Measurements from ENCODE around the gene WDR4. TPM values are rescaled to one million over a fixed set of nuclear protein-coding genes. Genes with fewer than 3 reads are reported as not detected.
"Not testable (repeated sequence)": the region's sequence is repeated elsewhere in the genome, so short reads cannot be mapped to it uniquely, and the experiment has no call there.

WDR4 gene
- total RNA-seq, 1 donor from 2014 or later: 18.6 TPM

- DNase-seq (ENCODE audit: low spot score): peak; percentile 72
Measured at GRCh38 chr21:42840411-42841155, 38.8 kb downstream of the WDR4 start.

- peak; percentile 74 for DNase-seq (ENCODE audit: low spot score)
Measured at GRCh38 chr21:42839271-42840231, 39.8 kb downstream of the WDR4 start.

GRCh38 chr21:42838212-42838690 lies 41.1 kb downstream of the WDR4 start:
- not testable (repeated sequence) for DNase-seq (ENCODE audit: low spot score)

- DNase-seq (ENCODE audit: low spot score): peak; percentile 77
Measured at GRCh38 chr21:42837421-42838211, 41.7 kb downstream of the WDR4 start.

DNA sequence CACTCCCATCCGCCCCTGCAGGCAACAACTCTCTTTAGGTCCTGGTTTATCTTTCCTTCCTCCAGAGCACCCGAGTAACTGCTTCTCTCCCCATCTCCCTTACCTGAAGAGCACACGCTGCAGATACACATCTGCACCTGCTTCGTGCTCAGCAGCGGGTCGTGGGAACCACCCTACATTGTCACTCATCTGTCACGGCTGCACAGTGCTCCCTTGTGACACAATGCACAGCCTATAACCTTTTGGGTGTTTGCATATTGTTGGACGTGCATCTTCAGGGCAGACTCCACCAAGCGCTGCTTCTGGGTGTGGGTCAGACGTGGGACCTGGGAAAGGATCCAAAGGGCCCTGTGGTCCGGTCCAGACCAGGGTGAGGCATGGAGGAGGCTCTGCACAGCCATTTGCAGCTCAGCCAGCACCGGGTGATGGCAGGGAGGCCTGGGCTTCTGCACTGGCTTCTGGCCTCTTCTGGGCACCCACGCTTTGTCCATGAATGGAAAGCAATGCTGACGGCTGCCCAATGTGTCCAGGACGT lies 42.5 kb downstream of the WDR4 start:
- DNase-seq (ENCODE audit: low spot score): peak; percentile 69

- DNase-seq (ENCODE audit: low spot score): peak; percentile 60
Measured at GRCh38 chr21:42836402-42836666, 43.0 kb downstream of the WDR4 start.

DNA sequence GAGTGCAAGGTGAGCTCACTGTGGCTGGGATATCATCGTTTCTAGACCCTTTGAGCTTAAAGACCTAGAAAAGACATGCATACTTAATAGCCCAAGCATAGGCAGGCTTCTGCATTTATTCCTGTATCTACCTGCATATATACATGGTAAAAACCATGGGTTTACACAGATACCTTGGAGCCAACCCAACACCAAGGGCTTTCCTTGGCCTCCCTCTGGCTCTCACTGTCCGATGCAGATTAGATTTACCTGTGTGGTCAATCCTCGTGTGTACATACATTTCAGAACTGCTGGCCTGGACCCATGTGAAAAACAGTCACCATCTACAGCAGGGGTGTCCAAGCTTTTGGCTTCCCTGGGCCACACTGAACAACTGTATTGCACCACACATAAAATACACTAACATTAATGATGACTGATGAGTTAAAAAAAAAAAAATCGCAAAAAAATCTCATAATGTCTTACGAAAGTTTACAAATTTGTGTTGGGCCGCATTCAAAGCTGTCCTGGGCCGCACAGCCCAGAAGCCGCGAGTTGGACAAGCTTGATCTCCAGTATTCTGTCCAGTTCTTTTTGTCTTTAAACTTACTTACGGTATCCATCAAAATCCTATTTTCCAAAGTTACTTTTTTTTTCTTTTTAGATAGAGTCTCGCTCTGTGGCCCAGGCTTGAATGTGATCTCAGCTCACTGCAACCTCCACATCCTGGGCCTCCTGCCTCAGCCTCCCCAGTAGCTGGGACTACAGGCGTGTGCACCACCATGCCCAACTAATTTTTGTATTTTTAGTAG lies 43.5 kb downstream of the WDR4 start:
- peak; percentile 6 for DNase-seq (ENCODE audit: low spot score)

GRCh38 chr21:42835211-42835610 lies 44.1 kb downstream of the WDR4 start:
- no peak for DNase-seq (ENCODE audit: low spot score)

GRCh38 chr21:42834726-42835191 lies 44.6 kb downstream of the WDR4 start:
- peak; percentile 76 for DNase-seq (ENCODE audit: low spot score)

GRCh38 chr21:42833859-42834725 lies 45.2 kb downstream of the WDR4 start:
- peak; percentile 69 for DNase-seq (ENCODE audit: low spot score)

DNA sequence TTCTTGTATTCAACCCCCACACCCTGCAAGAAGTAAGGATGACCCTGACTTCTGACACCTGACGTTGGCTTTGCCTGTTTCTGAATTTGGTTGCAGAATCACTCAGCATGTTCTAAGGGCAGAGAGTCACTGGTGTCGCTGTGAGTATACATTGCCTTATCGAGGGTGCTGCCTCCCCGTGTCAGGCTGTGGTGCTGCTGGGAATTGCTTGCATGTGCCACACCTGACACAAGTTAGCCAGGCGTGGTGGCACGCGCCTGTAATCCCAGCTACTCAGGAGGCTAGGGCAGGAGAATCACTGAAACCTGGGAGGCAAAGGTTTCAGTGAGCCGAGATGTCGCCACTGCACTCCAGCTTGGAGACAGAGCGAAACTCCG lies 45.9 kb downstream of the WDR4 start:
- peak; percentile 49 for DNase-seq (ENCODE audit: low spot score)

- DNase-seq (ENCODE audit: low spot score): peak; percentile 67
Measured at GRCh38 chr21:42832321-42832630, 47.1 kb downstream of the WDR4 start.

- peak; percentile 85 for DNase-seq (ENCODE audit: low spot score)
Measured at GRCh38 chr21:42830456-42831455, 48.6 kb downstream of the WDR4 start.

DNA sequence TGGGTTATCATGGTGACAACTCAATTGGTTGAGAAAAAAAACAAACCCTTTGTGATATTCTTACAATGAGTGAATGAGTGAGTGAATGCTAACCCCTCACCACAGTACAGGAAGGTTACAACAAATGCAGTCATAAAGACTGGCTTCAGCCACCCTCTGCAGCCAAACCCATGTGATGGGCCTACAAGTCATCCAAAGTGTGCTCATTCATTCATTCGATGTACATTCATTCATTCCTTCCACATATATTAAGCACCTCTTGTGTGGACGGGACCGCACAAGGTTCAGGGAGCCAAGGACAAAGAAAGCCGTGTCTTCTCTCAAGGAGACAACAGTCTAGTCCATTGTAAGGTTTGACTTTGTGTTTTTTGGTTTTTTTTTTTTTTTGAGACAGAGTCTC lies 49.4 kb downstream of the WDR4 start:
- peak; percentile 35 for DNase-seq (ENCODE audit: low spot score)

DNA sequence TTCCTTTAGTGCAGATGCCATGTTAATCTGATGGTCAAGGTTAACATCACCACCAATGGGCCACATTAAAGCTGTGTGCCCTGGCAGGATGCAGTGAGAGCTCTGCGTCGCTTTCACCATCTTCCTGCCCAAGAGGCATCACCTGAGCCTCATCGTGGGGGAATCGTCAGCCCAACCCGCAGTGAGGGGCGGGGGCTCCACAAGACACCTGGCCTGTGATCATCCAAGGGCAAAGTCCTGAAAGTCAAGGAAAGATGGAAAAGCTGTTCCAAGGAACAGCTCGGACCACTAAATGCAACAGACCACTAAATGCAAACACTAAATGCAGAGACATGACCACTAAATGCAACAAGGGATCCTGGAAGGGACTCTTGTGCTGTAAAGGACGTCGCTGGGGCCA lies 49.9 kb downstream of the WDR4 start:
- DNase-seq (ENCODE audit: low spot score): peak; percentile 18

DNA sequence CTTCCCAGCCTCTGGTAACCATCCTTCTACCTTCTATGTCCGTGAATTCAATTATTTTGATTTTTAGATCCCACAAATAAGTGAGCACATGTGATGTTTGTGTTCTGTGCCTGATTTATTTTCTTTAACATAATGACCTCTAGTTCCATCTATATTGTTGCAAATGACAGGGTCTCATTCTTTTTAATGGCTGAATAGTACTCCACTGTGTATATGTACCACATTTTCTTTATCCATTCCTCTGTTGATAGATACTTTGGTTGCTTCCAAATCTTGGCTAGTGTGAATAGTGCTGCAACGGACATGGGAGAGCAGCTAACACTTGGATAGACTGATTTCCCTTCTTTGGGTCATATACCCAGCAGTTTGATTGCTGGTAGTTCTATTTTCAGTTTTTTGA lies 51.8 kb downstream of the WDR4 start:
- DNase-seq (ENCODE audit: low spot score): no peak

- DNase-seq (ENCODE audit: low spot score): peak; percentile 71
Measured at GRCh38 chr21:42820616-42821465, 58.5 kb downstream of the WDR4 start.

All from mesenteric fat pad (tissue), 1 donor.